Activated CD8-positive, alpha-beta memory T cell treated with anti-CD3 and anti-CD28 coated beads for 48 hours (primary cell): ENCODE measurements around the gene FAM200A.
"Not testable (repeated sequence)": the region's sequence is repeated elsewhere in the genome, so short reads cannot be mapped to it uniquely, and the experiment has no call there.

Source experiments
- DNase-seq, 3 experiments: peaks; one replicate each; pipeline ENCODE4 v3.0.0-alpha.2; 2020; ENCODE audit warnings: low read depth in 2 of 3, low spot score in 2 of 3

The FAM200A gene

GRCh38 chr7:99551767-99552463, at the start of gene FAM200A:
Gene FAM200A, minus strand, starts transcription at chr7:99552114. Its CDS starts 3,707 bp downstream, at chr7:99548407.
- DNase-seq, result peak; percentile 66 to 69 (median 67)

DNA sequence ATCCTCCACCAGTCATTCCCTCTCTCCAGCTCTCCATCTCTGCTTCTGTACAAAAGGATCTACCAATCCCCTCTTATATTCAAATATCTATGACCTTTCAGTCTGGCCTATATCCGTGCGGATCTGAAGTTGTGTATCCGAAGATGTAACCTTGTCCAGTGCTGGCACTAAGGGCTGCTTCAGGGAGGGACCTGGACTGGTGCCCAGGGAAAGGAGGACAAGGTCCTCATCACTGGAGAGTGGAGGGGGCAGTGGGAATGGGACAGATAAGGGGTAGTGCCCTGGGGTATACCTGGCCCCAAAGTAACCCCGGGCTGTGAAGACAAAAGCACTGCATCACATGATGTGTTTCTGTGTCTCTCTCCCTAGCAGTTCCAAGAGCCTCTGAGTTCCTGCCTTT, 47.9 kb upstream of the FAM200A start:
- DNase-seq, result no peak

DNA sequence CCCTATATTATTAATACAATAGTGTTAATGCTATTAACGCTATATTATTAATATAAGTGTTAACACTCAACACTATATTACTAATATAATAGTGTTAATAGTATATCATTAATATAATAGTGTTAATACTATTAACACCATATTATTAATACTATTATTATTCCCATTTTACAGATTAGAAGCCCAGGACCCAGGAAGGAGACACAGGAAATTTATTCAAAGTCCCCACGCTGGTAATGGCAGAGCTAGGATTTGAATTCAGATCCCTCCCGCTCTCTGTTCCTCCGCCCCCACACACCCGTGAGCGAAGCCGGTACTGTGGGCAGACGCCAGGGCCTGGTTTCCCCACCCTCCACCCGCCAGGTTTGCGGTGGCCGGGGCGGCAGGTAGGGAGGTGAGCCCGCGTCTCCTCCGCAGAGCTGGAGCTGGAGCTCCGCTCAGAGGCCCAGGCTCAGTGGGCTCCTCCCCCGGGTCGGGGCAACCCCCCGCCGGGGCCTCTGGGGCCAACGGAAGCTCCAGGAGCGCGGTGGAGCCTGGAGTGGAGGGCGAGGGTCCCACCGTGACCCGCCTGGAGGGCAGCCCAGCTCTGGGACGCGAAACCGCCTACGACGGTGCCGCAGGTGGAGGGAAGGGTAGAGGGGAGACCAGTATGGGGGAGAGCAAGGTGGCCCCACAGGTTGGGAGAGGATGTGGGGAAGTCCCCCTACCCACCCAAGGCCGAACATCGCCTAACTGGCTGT, 46.0 kb upstream of the FAM200A start, which contains the start of gene TMEM225B:
TMEM225B (plus strand) TSS at position 506 of the 740 bp plus-strand sequence. CDS start 6,122 bp downstream, outside the sequence.
- no peak for DNase-seq

DNA sequence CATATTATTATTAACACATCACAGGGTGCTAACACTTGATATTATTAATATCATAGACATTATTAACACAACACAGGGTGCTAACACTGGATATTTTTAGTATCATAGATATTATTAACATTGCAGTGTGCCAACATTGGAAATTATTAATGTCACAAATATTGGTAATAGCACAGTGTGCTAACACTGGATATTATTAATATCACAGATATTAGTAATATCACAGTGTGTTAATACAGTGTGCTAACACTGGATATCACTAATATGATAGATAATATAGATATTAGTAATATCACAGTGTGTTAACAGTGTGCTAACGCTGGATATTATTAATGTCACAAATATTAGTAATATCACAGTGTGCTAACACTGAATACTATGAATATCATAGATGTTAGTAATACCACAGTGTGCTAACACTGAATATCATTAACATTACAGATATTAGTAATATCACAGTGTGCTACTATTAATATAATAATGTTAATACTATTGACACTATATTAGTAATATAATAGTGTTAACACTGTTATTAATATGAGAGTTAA, 44.6 kb upstream of the FAM200A start:
- no peak for DNase-seq

DNA sequence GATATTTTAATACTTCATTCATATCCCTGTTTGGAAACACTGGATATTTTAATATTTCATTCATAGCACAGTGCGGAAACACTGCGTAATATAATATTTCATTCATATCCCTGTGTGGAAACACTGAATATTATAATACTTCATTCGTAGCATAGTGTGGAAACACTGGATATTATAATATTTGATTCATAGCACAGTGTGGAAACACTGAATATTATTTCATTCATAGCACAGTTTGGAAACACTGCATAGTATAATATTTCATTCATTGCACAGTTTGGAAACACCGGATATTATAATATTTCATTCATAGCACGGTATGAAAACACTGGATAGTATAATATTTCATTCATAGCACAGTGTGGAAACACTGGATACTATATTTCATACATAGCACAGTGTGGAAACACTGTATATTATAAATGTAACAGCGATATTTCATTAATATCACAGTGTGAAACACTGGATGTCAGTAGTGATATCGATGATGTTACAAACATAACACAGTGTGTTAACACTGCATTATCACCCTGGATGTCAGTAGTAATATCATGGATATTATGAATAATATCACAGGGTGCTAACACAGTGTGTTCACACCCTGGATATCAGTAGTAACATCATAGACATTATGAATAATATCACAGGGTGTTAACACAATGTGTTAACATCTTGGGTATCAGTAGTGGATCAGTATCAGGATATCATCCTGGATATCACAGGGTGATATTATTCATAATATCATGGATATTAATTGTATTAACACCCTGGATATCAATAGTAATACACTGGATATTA, 43.2 kb upstream of the FAM200A start:
- no peak for DNase-seq

DNA sequence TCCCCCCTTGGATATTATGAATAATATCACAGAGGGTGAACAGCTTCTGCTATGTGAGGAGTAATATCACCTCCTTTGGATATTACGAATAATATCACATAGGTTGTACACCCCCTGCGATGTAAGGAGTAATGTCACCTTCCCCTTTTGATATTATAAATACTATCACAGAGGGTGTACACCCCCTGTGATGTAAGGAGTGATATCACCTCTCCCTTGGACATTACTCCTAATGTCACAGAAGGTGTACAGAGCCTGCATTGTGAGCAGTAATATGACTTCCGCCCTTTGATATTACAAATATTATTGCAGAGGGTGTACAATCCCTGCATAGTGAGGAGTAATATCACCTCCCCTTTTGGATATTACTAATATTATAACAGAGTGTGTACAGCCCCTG, 37.0 kb upstream of the FAM200A start:
- no peak for DNase-seq

GRCh38 chr7:99580778-99581332, 28.9 kb upstream of the FAM200A start:
- not testable (repeated sequence) for DNase-seq

DNA sequence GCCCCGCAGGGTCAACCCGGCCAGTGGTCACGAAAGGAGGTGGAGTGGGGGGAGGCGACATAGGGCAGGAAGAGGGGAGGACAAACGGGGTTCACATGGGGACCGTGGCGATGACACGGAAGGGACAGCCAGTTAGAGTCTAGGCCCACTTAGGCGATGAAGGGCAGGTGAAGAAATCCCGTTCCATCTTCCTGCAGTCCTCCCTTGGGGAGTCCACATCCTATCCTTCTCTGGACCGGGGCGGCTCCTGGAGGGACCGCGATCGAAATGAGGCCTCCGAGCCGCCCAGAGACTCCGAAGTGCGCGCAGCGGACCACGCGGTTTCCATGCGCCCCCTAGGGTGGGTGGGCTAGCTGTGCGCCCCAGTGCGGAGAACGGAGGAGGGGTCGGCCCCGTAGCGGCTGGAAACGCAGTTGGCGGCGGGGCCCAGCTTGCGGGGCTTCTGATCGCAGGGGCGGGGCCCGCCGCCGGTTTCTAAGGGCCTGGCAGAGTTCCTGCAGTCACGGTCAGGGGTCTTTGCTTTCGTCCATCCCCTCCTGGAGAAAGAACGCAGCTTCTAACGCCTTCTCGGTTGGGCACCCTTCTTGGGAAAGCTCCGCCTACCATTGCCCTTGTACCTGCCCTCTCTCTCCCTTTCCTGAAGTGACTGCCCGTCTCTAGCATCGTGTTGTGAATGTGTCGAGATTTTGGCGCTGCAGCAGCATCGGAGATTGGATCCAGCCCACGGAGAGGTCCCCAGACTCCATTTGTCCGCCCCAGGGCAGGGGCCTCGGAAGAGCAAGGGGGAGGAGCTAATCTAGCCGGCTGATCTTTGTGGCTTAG, 28.3 kb upstream of the FAM200A start:
- DNase-seq, result peak in 2 of 3 experiments; percentile 23 to 37

GRCh38 chr7:99579281-99579955, 27.5 kb upstream of the FAM200A start:
- DNase-seq, result no peak

- no peak for DNase-seq
Measured at GRCh38 chr7:99576251-99576650, 24.3 kb upstream of the FAM200A start.

DNA sequence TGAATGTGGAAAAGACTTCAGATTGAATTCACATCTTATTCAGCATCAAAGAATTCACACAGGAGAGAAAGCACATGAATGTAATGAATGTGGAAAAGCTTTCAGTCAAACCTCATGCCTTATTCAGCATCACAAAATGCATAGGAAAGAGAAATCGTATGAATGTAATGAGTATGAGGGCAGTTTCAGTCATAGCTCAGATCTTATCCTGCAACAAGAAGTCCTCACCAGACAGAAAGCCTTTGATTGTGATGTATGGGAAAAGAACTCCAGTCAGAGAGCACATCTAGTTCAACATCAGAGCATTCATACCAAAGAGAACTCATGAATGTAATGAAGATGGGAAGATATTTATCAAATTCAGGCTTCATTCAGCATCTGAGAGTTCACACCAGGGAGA, 21.3 kb upstream of the FAM200A start:
- no peak for DNase-seq

GRCh38 chr7:99571768-99572167, 19.9 kb upstream of the FAM200A start:
- no peak for DNase-seq

- DNase-seq, result not testable (repeated sequence)
Measured at GRCh38 chr7:99568770-99569169, 16.9 kb upstream of the FAM200A start.

GRCh38 chr7:99563650-99564049, 11.7 kb upstream of the FAM200A start:
- no peak for DNase-seq

DNA sequence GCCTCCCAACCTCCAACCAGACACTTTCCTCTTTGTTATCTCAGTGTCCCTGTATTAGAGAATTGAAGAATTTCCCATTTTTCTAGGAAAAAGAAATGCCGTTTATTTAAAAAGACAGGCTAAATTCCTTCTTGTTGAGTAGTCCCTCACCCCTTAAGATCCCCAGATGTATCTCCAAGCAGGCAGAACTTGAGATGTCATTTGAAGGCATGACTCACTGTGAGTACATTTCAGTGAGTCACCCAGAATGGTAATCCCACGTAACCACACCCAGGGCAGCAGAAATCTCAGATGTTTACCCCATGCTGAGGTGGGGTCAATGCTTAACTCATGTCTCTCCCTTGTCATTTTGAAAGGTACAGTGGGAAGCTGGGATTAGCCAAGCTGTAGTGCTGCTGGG, 10.9 kb upstream of the FAM200A start:
- peak in 1 of 3 experiments; percentile 23 for DNase-seq

GRCh38 chr7:99562114-99562784, 10.3 kb upstream of the FAM200A start:
- DNase-seq, result no peak

GRCh38 chr7:99561737-99562051, 9.8 kb upstream of the FAM200A start:
- DNase-seq, result no peak

GRCh38 chr7:99560834-99561736, 9.2 kb upstream of the FAM200A start:
- no peak for DNase-seq
